ENCODE measurements around the gene CIDEB. TPM values are rescaled to one million over a fixed set of nuclear protein-coding genes. Genes with fewer than 3 reads are reported as not detected.
A peak's percentile ranks its signal among the peaks of the same experiment; 100 is the strongest.

Gene CIDEB
- total and polyA plus RNA-seq, 2 of the 13 experiments (the other 11 are each of a cell fraction or from before 2014, with no cell fraction given): 35.8 to 110 TPM

DNA sequence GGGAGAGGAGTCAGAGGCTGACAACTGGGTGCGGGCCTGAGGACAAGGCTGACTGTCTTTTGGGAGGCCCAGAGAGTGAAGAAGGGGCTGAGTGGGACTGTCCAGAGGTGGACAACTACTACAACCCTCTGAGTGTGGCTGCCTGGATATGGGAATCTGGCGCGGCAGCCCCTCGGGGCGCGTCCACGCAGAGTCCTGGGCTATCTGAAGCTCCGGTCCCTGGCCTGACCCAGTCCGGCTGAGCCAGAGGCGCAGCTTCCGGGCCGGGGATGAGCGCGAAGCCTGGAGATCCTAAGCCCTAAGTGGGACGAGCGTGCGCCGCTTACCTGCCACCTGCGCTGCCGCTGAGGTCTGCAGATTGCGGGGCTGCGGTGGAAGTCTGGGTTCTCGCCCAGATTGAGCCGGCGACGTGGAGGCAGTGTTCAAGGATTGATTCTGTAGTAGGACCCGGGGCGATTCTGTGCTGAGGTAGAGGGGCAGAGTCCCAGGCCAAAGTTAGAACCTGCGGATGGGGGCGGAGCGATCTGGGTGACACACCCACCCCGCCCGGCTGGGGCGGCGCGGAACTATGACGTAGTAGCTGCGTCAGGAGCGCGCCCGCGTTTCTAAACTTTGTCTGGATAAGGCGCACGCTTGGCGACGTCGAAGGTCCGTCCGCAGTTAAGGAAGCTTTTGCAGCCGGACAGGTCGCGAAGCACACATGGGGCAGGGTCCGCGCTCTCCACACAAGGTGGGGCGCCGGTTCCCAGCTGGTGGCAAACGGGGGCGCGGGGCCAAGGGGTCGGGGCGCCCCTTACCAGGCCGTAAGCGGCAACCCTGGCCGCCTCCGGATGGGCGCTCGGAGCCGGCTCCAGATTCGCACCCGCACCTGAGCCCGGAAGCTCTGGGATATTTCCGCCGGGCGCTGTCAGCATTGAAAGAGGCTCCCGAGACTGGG is 8.3 kb downstream of the CIDEB start, which contains the start of the genes DHRS1 and NOP9 (continued):
- no peak; the same call in 1 of the 2 replicates for TF ChIP-seq ZNF83 (CRISPR knock-in tag; IDR thresholded peaks at IDR 0.05; ENCODE audit: borderline replicate concordance)
- no peak for TF ChIP-seq JDP2 (CRISPR knock-in tag; IDR thresholded peaks at IDR 0.05; ENCODE audit: borderline replicate concordance)
- TF ChIP-seq ZNF296 (CRISPR knock-in tag; conservative IDR thresholded peaks at IDR 0.05): no peak
- no peak; the same call in 1 of the 2 replicates for TF ChIP-seq CBX2 (IDR thresholded peaks at IDR 0.05; ENCODE audit: low read depth, low read length)
- no peak for TF ChIP-seq CBX2 (CRISPR knock-in tag; IDR thresholded peaks at IDR 0.05; ENCODE audit: low read depth)
- TF ChIP-seq ZFP36 (IDR thresholded peaks at IDR 0.05; ENCODE audit: borderline replicate concordance, low read depth, low read length, partially characterized antibody): no peak
- TF ChIP-seq TSC22D2 (CRISPR knock-in tag; IDR thresholded peaks at IDR 0.05; ENCODE audit: borderline replicate concordance): peak; percentile 96
- peak; percentile 87; the same call in 1 of the 2 replicates for TF ChIP-seq ZNF678 (CRISPR knock-in tag; IDR thresholded peaks at IDR 0.05)
- peak; percentile 81; the same call in 1 of the 2 replicates for TF ChIP-seq SMAD9 (CRISPR knock-in tag; IDR thresholded peaks at IDR 0.05)
- no peak for TF ChIP-seq MBNL3 (CRISPR knock-in tag; conservative IDR thresholded peaks at IDR 0.05)
- peak; percentile 94 for TF ChIP-seq ZNF317 (CRISPR knock-in tag; IDR thresholded peaks at IDR 0.05)
- TF ChIP-seq HOXA3 (CRISPR knock-in tag; IDR thresholded peaks at IDR 0.05): peak; percentile 99
- TF ChIP-seq ZNF34 (CRISPR knock-in tag; IDR thresholded peaks at IDR 0.05; ENCODE audit: borderline replicate concordance): peak; percentile 95
- no peak for TF ChIP-seq JUNB (CRISPR knock-in tag; IDR thresholded peaks at IDR 0.05; ENCODE audit: borderline replicate concordance)
- TF ChIP-seq JUND (CRISPR knock-in tag; IDR thresholded peaks at IDR 0.05): peak; percentile 74; the same call in 1 of the 2 replicates
- peak; percentile 79; the same call in 1 of the 2 replicates for TF ChIP-seq ZSCAN20 (CRISPR knock-in tag; IDR thresholded peaks at IDR 0.05; ENCODE audit: borderline replicate concordance)
- peak; percentile 96 for TF ChIP-seq AKAP8 (CRISPR knock-in tag; IDR thresholded peaks at IDR 0.05)
- no peak for TF ChIP-seq ZNF562 (CRISPR knock-in tag; IDR thresholded peaks at IDR 0.05; ENCODE audit: borderline replicate concordance)
- TF ChIP-seq, protein P1, sequence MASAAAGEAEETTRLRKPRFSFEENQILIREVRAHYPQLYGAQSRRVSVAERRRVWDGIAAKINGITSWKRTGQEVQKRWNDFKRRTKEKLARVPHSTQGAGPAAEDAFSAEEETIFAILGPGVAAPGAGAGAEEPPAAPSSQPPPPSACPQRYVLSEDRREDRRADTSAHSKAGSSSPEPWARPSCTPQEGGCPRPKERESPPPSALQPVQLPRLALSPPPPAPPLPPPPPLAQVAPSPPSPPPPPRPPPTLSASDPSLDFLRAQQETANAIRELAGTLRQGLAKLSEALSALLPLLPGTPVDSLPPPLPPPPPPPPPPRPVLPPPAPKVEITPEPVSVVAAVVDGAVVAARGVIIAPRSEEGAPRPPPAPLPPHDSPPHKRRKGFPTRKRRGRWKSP (CRISPR knock-in tag; IDR thresholded peaks at IDR 0.05): no peak
- peak; percentile 76 for TF ChIP-seq ZBTB7A (CRISPR knock-in tag; IDR thresholded peaks at IDR 0.05)
- TF ChIP-seq ZNF230 (CRISPR knock-in tag; IDR thresholded peaks at IDR 0.05): peak; percentile 99
- TF ChIP-seq ZNF660 (CRISPR knock-in tag; IDR thresholded peaks at IDR 0.05; ENCODE audit: borderline replicate concordance, low read depth): no peak; the same call in 1 of the 2 replicates
- peak; percentile 94 for TF ChIP-seq HNRNPLL (IDR thresholded peaks at IDR 0.05; ENCODE audit: low read depth, low read length, poor library complexity, severe bottlenecking)
- peak; percentile 96 for TF ChIP-seq PAWR (CRISPR knock-in tag; IDR thresholded peaks at IDR 0.05; ENCODE audit: borderline replicate concordance)
- peak; percentile 41 for TF ChIP-seq SRSF1 (optimal IDR thresholded peaks at IDR 0.05; ENCODE audit: low read depth, low read length)
- peak; percentile 62; the same call in 1 of the 2 replicates for TF ChIP-seq NR1H2 (CRISPR knock-in tag; IDR thresholded peaks at IDR 0.05; ENCODE audit: borderline replicate concordance, low read depth)
- TF ChIP-seq, protein P2, sequence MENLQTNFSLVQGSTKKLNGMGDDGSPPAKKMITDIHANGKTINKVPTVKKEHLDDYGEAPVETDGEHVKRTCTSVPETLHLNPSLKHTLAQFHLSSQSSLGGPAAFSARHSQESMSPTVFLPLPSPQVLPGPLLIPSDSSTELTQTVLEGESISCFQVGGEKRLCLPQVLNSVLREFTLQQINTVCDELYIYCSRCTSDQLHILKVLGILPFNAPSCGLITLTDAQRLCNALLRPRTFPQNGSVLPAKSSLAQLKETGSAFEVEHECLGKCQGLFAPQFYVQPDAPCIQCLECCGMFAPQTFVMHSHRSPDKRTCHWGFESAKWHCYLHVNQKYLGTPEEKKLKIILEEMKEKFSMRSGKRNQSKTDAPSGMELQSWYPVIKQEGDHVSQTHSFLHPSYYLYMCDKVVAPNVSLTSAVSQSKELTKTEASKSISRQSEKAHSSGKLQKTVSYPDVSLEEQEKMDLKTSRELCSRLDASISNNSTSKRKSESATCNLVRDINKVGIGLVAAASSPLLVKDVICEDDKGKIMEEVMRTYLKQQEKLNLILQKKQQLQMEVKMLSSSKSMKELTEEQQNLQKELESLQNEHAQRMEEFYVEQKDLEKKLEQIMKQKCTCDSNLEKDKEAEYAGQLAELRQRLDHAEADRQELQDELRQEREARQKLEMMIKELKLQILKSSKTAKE (CRISPR knock-in tag; IDR thresholded peaks at IDR 0.05; ENCODE audit: borderline replicate concordance): no peak

All from HepG2 (cell line).